ENCODE measurements around the gene ICAM5. TPM values are rescaled to one million over a fixed set of nuclear protein-coding genes. Genes with fewer than 3 reads are reported as not detected.

The ICAM5 gene
- total and polyA plus RNA-seq, 9 of the 15 experiments (the other 6 are each of a cell fraction or from before 2014, with no cell fraction given) = 0.10 to 114 (median 13.7) TPM

DNA sequence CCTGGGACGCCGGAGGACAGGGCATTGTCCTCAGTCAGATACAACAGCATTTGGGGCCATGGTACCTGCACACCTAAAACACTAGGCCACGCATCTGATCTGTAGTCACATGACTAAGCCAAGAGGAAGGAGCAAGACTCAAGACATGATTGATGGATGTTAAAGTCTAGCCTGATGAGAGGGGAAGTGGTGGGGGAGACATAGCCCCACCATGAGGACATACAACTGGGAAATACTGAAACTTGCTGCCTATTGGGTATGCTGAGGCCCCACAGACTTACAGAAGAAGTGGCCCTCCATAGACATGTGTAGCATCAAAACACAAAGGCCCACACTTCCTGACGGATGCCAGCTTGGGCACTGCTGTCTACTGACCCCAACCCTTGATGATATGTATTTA is 4.4 kb upstream of the ICAM5 start (continued):
- TF ChIP-seq CREB3L1 (IDR thresholded peaks at IDR 0.05; ENCODE audit: borderline replicate concordance, low read depth) (no peak), FUS (optimal IDR thresholded peaks at IDR 0.05; ENCODE audit: low read depth, low read length) (no peak), SIRT6 (IDR thresholded peaks at IDR 0.05; ENCODE audit: low read depth, low read length) (no peak), HNRNPH1 (optimal IDR thresholded peaks at IDR 0.05; ENCODE audit: low read depth, low read length) (no peak), PKNOX1 (IDR thresholded peaks at IDR 0.05) (peak; percentile 83), TEAD2 (tag; IDR thresholded peaks at IDR 0.05) (no peak), SMAD3 (CRISPR knock-in tag; conservative IDR thresholded peaks at IDR 0.05) (no peak), GTF2A2 (tag; IDR thresholded peaks at IDR 0.05) (no peak), NFYB (IDR thresholded peaks at IDR 0.05; ENCODE audit: extremely low read depth, insufficient read length) (no peak), MEIS2 (IDR thresholded peaks at IDR 0.05; ENCODE audit: partially characterized antibody) (peak; percentile 95), ZNF175 (CRISPR knock-in tag; IDR thresholded peaks at IDR 0.05; ENCODE audit: low read depth) (no peak), POLR2A (conservative IDR thresholded peaks at IDR 0.05) (no peak; the same call in 1 of the 2 replicates), FIP1L1 (IDR thresholded peaks at IDR 0.05; ENCODE audit: low read depth, low read length, poor library complexity, severe bottlenecking) (no peak), FOXO4 (CRISPR knock-in tag; IDR thresholded peaks at IDR 0.05) (no peak), ZNF253 (CRISPR knock-in tag; conservative IDR thresholded peaks at IDR 0.05) (no peak), MEF2D (tag; conservative IDR thresholded peaks at IDR 0.05; ENCODE audit: low read depth) (no peak), POU5F1 (IDR thresholded peaks at IDR 0.05; ENCODE audit: borderline replicate concordance, low read depth, low read length, partially characterized antibody) (no peak), MTA1 (IDR thresholded peaks at IDR 0.05; ENCODE audit: borderline replicate concordance) (no peak), BRF2 (IDR thresholded peaks at IDR 0.05; ENCODE audit: borderline replicate concordance, insufficient read depth, insufficient read length) (no peak)
- TF ChIP-seq, protein P1, sequence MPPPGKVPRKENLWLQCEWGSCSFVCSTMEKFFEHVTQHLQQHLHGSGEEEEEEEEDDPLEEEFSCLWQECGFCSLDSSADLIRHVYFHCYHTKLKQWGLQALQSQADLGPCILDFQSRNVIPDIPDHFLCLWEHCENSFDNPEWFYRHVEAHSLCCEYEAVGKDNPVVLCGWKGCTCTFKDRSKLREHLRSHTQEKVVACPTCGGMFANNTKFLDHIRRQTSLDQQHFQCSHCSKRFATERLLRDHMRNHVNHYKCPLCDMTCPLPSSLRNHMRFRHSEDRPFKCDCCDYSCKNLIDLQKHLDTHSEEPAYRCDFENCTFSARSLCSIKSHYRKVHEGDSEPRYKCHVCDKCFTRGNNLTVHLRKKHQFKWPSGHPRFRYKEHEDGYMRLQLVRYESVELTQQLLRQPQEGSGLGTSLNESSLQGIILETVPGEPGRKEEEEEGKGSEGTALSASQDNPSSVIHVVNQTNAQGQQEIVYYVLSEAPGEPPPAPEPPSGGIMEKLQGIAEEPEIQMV (tag; conservative IDR thresholded peaks at IDR 0.05; ENCODE audit: low read depth) = no peak

Data from K562 (cell line).